Osteoblast (primary cell): ENCODE measurements around the gene IMPACT. TPM values are rescaled to one million over a fixed set of nuclear protein-coding genes. Genes with fewer than 3 reads are reported as not detected.

Experiments
- DNase-seq: peaks from one replicate; pipeline ENCODE4 v3.0.0; 2011; ENCODE audit warnings: low spot score, mixed read lengths; ENCODE audit not compliant: insufficient read length; ENCODE audit errors: missing footprints
- H2AFZ ChIP-seq: 2 replicates; pipeline ENCODE4 v1.6.0; 2011; ENCODE audit warnings: mild to moderate bottlenecking, low read length
- H3K27ac ChIP-seq: 2 replicates; pipeline ENCODE4 v1.5.1; 2011; ENCODE audit warnings: mild to moderate bottlenecking, low read depth, low read length, moderate library complexity
- H3K27me3 ChIP-seq: 2 replicates; pipeline ENCODE4 v1.6.0; 2012; ENCODE audit warnings: mild to moderate bottlenecking, control low read depth, inconsistent platforms, low read length, moderate library complexity; ENCODE audit not compliant: insufficient read depth
- H3K36me3 ChIP-seq: 2 replicates; pipeline ENCODE4 v1.5.1; 2011; ENCODE audit warnings: mild to moderate bottlenecking, low read length, control low read depth, moderate library complexity; ENCODE audit not compliant: insufficient read depth
- H3K4me1 ChIP-seq: 2 replicates; pipeline ENCODE4 v1.5.1; 2011; ENCODE audit warnings: mild to moderate bottlenecking, low read length, control low read depth, moderate library complexity; ENCODE audit not compliant: insufficient read depth
- H3K4me2 ChIP-seq: 2 replicates; pipeline ENCODE4 v1.6.0; 2011; ENCODE audit warnings: mild to moderate bottlenecking, low read length; ENCODE audit not compliant: insufficient read depth
- H3K4me3 ChIP-seq: fragments of 200-600 bp; sonication (generic); 3 replicates; pipeline ENCODE4 v1.5.1; 2012; ENCODE audit warnings: mild to moderate bottlenecking, low read length, inconsistent platforms; ENCODE audit not compliant: insufficient read depth
- H3K79me2 ChIP-seq: 2 replicates; pipeline ENCODE4 v1.6.0; 2012; ENCODE audit warnings: mild to moderate bottlenecking, low read length, control low read depth, inconsistent platforms; ENCODE audit not compliant: insufficient read depth
- H3K9me3 ChIP-seq: 2 replicates; pipeline ENCODE4 v1.5.1; 2011; ENCODE audit warnings: low read depth, low read length, control low read depth
- H4K20me1 ChIP-seq: 2 replicates; pipeline ENCODE4 v1.6.0; 2012; ENCODE audit warnings: mild to moderate bottlenecking, low read length, control low read depth; ENCODE audit not compliant: insufficient read depth
- total RNA-seq: library from RNA; depleted of rRNA; stranded (reverse); fragments of >200 nt; gene quantifications from 2 replicates; pipeline ENCODE4 v1.2.3, GENCODE V29; 2012
- TF ChIP-seq, protein P1 (sequence below): IDR thresholded peaks from 2 replicates; pipeline ENCODE4 v1.5.1; 2011; ENCODE audit warnings: mild to moderate bottlenecking, low read depth, low read length, moderate library complexity; ENCODE audit errors: extremely low read depth

IMPACT gene
- total RNA-seq, 1 donor, result 34.7 TPM

DNA sequence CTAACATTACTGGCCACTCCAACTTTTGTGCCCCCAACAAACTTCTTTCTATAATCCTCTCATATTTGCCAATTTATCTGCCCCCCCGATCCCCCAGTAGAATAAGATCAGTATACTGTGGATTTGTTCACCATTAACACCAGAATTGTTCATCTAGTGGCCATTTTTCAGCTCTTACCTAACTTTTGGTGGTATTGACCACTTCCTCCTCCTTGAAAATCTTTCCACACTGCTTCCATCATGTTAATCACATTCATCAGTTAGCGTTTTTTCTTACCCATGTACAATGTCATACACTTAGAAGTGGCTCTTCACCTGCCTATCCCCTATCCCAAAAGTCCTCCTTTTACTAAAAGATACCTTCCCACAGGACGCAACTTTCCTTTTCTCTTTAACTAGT, 6.1 kb downstream of the IMPACT start:
- Histone ChIP-seq H2AFZ (no peak overlapping the region), H4K20me1 (no peaks in the 10 kb centered on the region), H3K9me3 (no peaks in the 10 kb centered on the region), H3K27me3 (no peaks in the 10 kb centered on the region), H3K4me3 (no peak overlapping the region), H3K36me3 (peaks cover 23% of the 10 kb centered on the region), H3K4me2 (no peak overlapping the region), H3K27ac (no peak overlapping the region), H3K4me1 (peaks cover 5% of the 10 kb centered on the region), H3K79me2 (peaks cover 7% of the 10 kb centered on the region)
- TF ChIP-seq, protein P1, sequence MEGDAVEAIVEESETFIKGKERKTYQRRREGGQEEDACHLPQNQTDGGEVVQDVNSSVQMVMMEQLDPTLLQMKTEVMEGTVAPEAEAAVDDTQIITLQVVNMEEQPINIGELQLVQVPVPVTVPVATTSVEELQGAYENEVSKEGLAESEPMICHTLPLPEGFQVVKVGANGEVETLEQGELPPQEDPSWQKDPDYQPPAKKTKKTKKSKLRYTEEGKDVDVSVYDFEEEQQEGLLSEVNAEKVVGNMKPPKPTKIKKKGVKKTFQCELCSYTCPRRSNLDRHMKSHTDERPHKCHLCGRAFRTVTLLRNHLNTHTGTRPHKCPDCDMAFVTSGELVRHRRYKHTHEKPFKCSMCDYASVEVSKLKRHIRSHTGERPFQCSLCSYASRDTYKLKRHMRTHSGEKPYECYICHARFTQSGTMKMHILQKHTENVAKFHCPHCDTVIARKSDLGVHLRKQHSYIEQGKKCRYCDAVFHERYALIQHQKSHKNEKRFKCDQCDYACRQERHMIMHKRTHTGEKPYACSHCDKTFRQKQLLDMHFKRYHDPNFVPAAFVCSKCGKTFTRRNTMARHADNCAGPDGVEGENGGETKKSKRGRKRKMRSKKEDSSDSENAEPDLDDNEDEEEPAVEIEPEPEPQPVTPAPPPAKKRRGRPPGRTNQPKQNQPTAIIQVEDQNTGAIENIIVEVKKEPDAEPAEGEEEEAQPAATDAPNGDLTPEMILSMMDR, result no peak
- no peak for DNase-seq

- H3K4me1 ChIP-seq, result no peaks in the 10 kb centered on the region
- no peaks in the 10 kb centered on the region for H4K20me1 ChIP-seq
Measured at GRCh38 chr18:24436939-24437338, 10.5 kb downstream of the IMPACT start.

DNA sequence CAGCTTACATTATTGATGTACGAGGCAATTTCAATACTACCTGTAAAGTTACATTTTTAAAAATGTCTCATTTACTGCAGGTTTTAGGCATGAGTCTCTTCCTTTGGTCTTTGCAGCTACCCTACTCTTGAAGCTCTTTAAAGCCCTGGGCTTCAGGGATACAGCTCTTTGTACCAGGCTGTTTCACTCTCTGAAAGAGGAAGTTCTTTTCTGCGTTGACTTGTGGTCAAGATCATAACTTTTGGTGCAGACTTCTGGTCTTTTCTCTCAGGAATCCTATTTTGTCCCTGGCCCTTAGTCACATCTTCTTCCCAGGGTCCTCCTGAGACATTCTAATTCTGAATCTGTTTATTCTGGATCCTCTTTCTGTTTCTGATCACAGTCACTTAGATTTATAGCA, 17.4 kb downstream of the IMPACT start:
- peaks cover 45% of the 10 kb centered on the region for H3K36me3 ChIP-seq
- TF ChIP-seq, protein P1, result no peak
- no peak for DNase-seq
- H4K20me1 ChIP-seq, result no peaks in the 10 kb centered on the region
- no peak overlapping the region for H3K27ac ChIP-seq
- no peak overlapping the region for H3K4me2 ChIP-seq
- no peaks in the 10 kb centered on the region for H3K4me1 ChIP-seq
- no peak overlapping the region for H3K4me3 ChIP-seq
- no peaks in the 10 kb centered on the region for H3K27me3 ChIP-seq
- H3K79me2 ChIP-seq, result no peaks in the 10 kb centered on the region
- H3K9me3 ChIP-seq, result no peaks in the 10 kb centered on the region
- H2AFZ ChIP-seq, result no peak overlapping the region

More at GRCh38 chr18:24436939-24437338, 10.5 kb downstream of the IMPACT start:
- Histone ChIP-seq H2AFZ (no peak overlapping the region), H3K27ac (no peak overlapping the region), H3K4me3 (no peak overlapping the region), H3K27me3 (no peaks in the 10 kb centered on the region), H3K79me2 (no peaks in the 10 kb centered on the region), H3K9me3 (no peaks in the 10 kb centered on the region), H3K4me2 (no peak overlapping the region), H3K36me3 (peaks cover 40% of the 10 kb centered on the region)
- TF ChIP-seq, protein P1, result no peak
- DNase-seq, result no peak

- H3K79me2 ChIP-seq, result no peaks in the 10 kb centered on the region
- no peak overlapping the region for H3K27ac ChIP-seq
- H4K20me1 ChIP-seq, result no peaks in the 10 kb centered on the region
- peaks cover 60% of the 10 kb centered on the region for H3K36me3 ChIP-seq
- no peak overlapping the region for H2AFZ ChIP-seq
- no peak for DNase-seq
- no peaks in the 10 kb centered on the region for H3K4me1 ChIP-seq
- H3K4me3 ChIP-seq, result no peak overlapping the region
- no peaks in the 10 kb centered on the region for H3K9me3 ChIP-seq
- TF ChIP-seq, protein P1, result no peak
- no peaks in the 10 kb centered on the region for H3K27me3 ChIP-seq
- no peak overlapping the region for H3K4me2 ChIP-seq
Measured at GRCh38 chr18:24446453-24446852, 20.0 kb downstream of the IMPACT start.
